ENCODE data around the gene ETV6.

ETV6 gene

DNA sequence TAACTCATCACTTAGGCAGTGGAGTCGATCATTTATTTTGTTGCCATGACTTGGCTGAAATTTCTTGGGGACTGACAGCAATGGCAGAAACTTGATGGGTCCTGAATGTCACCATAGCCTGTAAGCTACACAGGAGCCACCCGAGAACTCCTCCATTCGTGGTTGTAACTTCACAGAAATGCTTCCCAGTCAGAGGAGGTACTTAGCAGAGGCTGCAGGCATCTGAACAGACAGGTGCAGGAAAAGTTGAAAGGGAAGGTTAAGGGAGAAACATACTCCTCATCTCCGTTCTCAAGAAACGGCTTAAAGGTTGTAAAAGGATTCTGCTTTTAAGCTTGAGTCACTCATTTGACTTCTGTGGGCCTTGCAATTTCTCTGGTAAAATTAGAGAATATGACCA, 47.7 kb downstream of the ETV6 start:
- TF ChIP-seq, protein P1, sequence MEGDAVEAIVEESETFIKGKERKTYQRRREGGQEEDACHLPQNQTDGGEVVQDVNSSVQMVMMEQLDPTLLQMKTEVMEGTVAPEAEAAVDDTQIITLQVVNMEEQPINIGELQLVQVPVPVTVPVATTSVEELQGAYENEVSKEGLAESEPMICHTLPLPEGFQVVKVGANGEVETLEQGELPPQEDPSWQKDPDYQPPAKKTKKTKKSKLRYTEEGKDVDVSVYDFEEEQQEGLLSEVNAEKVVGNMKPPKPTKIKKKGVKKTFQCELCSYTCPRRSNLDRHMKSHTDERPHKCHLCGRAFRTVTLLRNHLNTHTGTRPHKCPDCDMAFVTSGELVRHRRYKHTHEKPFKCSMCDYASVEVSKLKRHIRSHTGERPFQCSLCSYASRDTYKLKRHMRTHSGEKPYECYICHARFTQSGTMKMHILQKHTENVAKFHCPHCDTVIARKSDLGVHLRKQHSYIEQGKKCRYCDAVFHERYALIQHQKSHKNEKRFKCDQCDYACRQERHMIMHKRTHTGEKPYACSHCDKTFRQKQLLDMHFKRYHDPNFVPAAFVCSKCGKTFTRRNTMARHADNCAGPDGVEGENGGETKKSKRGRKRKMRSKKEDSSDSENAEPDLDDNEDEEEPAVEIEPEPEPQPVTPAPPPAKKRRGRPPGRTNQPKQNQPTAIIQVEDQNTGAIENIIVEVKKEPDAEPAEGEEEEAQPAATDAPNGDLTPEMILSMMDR (IDR thresholded peaks at IDR 0.05; ENCODE audit: low read length, missing control alignments): no peak
- DNase-seq (ENCODE audit: low read depth): no peak
- no peak overlapping the region for H3K4me3 ChIP-seq (replicated peaks; ENCODE audit: low read depth, low read length)

DNA sequence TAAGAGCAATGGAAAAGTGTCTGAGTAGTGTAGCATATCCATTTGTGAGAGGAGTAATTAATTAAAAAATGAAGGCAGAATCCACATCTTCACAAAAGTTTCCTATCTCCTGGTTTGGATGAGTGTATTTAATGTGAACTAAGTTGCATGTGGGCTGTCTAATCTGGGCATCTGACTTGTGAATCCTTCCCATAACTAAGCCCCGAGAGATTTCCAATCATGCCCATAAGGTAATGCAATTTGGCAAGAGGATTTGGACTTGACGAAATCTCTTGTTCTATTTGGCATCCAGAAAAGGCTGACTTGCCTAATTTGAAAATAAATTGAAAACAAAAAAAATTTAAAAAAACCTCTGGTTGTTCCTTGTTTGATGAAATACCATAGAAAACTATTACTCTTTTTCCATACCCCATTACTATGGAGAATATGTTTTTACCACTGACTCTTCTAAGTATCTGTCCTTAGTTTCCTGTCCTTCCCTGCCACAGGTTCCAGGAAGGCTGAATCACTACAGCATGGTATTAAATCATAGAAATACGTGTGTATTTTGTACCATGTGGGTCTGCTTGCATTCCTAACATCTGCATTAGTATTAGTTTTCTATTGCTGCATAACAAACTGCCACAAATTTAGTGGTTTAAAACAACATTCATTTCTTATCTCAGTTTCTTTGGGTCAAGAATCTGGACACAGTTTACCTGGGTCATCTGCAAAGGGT, 48.4 kb downstream of the ETV6 start:
- H3K4me3 ChIP-seq (replicated peaks; ENCODE audit: low read depth, low read length): no peak overlapping the region
- peak; percentile 79 for DNase-seq (ENCODE audit: low read depth)
- TF ChIP-seq, protein P1 (IDR thresholded peaks at IDR 0.05; ENCODE audit: low read length, missing control alignments): no peak

DNA sequence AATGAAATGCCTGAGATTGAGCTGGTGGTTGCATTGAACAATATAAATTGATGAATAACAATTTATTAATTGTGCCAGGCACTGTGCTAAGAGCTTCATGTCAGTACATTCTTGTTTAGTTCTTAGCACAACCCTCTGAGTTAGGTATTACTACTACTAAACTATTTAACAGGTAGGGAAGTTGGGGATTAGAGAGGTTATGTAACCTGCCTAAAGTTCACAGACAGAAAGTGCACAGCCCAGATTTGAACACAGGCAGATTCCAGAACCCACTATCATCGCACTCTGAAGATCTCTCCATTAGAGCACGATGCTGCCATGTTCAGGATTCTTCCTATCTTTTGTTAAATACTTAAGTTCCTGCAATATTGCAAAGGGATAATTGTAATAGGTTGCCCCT, 49.3 kb downstream of the ETV6 start:
- no peak for DNase-seq (ENCODE audit: low read depth)
- TF ChIP-seq, protein P1 (IDR thresholded peaks at IDR 0.05; ENCODE audit: low read length, missing control alignments): no peak
- H3K4me3 ChIP-seq (replicated peaks; ENCODE audit: low read depth, low read length): no peak overlapping the region

DNA sequence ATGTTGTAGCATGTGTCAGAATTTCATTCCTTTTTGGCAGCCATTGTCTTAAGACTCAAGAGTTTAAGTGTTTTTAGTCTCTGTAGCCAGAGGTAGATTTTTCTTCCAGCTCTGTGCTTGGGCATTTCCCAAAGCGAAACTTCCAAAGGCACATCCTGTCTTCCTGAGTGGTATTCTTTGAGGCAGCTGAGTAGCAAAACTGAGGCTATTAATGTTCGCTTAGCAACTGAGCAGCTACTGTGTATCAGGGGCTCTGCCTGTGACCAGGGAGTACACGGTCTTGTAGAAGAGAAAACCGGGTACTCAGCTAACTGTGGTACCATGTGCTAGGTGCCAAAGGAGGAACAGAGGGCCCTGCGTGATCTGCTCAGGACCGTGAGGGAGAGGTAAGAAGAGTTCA, 52.0 kb downstream of the ETV6 start:
- no peak for DNase-seq (ENCODE audit: low read depth)
- no peak overlapping the region for H3K4me3 ChIP-seq (replicated peaks; ENCODE audit: low read depth, low read length)
- TF ChIP-seq, protein P1 (IDR thresholded peaks at IDR 0.05; ENCODE audit: low read length, missing control alignments): no peak

DNA sequence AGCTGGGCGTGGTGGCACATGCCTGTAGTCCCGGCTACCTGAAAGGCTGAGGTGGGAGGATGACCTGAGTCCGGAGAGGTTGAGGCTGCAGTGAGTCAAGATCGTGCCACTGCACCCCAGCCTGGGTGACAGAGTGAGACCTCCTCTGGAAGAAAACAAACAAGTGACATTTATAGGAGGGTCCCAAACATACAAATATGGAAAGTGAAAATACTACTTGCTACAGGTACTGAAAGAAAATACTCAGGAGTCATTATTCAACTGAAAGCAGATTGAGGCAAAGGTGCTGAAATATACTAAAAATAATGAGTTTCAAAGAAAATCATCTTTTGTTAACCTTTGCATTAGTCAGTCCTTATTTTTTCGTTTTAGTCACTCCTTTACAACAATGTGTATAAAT, 53.5 kb downstream of the ETV6 start:
- TF ChIP-seq, protein P1 (IDR thresholded peaks at IDR 0.05; ENCODE audit: low read length, missing control alignments): no peak
- DNase-seq (ENCODE audit: low read depth): no peak
- no peak overlapping the region for H3K4me3 ChIP-seq (replicated peaks; ENCODE audit: low read depth, low read length)

DNA sequence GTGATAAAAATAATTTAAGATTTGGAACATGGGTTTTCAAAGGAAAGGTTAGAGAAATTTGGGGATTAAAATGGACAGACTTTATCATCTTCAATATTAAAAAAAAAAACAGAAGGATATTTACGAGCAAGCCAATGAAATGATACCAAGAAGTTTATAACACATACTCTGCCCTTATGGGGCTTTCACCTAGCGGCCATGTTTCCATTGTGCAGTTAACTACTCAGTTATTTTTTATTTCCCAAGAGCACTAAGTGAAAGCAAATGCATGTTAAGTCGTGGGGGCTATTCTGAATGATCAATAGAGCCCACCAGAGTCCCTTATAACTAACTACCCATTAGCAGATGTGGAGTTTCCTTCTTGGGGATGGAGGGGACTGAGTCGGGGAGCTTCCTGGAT, 53.9 kb downstream of the ETV6 start:
- H3K4me3 ChIP-seq (replicated peaks; ENCODE audit: low read depth, low read length): no peak overlapping the region
- TF ChIP-seq, protein P1 (IDR thresholded peaks at IDR 0.05; ENCODE audit: low read length, missing control alignments): no peak
- no peak for DNase-seq (ENCODE audit: low read depth)

DNA sequence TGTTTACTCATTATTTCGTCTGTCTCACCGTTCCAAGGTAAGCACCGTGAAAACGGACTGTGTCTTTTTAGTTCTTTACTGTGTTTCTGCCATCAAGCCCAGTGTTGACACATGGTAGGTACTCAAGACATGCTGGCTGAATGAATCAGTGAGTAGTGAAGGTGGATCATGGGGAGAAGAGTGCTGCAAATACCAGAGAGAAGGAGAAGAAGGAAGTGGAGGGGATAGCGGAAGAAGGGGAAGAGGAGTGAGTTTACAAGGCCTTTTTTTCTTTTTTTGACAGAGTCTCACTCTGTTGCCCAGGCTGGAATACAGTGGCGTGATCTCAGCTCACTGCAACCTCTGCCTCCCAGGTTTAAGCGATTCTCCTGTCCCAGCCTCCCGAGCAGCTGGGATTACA, 54.6 kb downstream of the ETV6 start:
- DNase-seq (ENCODE audit: low read depth): no peak
- TF ChIP-seq, protein P1 (IDR thresholded peaks at IDR 0.05; ENCODE audit: low read length, missing control alignments): no peak

More for the DNA sequence above, 54.6 kb downstream of the ETV6 start:
- no peak overlapping the region for H3K4me3 ChIP-seq (replicated peaks; ENCODE audit: low read depth, low read length)
